ENCODE results near the gene NVL.
"Not testable (repeated sequence)": the region's sequence is repeated elsewhere in the genome, so short reads cannot be mapped to it uniquely, and the experiment has no call there.

The NVL gene

DNA sequence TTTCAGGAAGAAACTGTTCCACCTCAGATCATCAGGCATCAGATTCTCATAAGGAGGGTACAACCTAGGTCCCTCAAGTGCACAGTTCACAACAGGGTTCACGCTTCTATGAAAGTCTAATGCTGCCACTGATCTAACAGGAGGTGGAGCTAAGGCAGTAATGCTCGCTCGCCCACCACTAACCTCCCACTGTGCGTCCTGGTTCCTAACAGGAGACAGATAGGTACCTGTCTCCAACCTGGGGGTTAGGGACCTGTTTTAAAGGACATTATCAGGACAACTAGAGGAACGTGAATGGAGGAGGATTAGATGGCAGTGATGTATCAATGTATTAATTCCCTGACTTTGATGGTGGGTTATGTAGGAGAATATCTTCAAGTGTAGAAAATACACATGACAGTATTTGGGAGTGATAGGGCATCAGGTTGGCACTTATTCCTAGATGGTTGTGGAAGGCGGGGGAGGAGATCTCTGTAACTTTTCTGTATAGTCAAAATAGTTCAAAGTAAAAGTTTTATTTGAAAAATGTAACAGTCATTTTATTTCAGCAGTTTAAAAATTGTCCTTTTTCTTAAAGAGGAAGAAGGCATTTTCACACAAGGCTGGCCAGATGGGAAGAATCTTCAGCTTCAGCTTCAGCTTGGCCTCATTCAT, 103.0 kb downstream of the NVL start:
- no peak for DNase-seq

DNA sequence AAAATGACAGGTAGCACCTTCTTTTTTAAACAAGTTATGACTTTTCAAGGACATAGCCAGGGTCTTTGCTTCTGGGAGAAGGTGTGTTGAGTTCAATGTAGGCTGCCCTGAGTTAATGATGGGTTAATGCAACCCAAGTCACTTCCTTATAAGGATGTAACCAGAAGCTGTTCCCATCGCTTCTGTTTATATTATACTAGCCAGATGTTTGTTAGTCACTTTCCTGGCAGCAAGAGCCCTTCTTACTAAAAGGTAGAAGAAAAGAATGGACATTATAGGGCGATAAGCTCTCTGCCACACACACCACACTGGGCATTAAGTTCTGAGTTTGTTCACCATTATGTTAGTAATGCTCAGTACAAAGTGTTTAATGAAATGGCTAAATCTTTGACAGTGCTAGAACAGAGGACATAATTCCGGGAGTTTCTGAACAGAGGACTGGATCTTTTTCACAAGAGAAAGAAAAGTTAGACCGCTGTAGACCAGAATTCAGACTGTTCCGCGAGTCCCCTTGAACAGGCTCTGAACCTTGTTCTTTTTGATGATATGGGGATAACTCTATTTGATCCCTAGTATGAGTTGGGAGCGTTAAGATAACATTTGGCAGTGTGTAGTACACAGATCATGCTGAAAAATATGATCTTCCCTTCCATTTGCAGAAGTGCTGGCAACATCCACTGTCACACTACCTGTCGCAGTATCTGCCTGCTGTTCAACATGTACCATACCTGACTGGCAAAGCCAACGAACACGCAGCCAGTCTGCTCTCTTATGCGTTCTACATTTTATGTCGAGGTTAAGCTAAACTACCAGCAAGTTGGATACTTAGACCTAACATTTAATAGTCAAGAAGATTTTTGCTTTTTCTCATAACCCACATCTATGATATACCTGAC, 105.9 kb downstream of the NVL start:
- DNase-seq, result no peak

DNA sequence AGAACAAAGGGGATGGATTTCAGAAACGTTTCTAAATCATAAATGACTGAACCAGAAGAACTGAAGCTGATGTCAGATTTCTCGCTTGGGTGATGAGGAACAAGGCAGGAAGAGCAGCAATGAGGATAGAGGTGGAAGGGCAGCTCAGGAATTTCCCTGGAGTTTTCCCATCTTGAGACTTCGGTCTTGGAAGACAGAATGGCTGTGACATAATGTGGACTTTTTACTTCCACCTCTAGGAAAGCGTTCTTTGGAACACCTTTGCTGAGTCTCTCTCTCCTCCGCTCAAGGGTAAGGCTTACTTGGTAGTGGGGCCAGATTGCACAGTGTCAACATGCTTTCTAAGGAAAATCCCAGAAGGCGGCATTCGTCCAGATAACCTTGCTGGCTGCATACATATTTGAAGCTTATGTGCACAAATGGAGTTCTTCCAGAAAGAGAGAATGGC, 110.3 kb downstream of the NVL start:
- DNase-seq, result no peak

DNA sequence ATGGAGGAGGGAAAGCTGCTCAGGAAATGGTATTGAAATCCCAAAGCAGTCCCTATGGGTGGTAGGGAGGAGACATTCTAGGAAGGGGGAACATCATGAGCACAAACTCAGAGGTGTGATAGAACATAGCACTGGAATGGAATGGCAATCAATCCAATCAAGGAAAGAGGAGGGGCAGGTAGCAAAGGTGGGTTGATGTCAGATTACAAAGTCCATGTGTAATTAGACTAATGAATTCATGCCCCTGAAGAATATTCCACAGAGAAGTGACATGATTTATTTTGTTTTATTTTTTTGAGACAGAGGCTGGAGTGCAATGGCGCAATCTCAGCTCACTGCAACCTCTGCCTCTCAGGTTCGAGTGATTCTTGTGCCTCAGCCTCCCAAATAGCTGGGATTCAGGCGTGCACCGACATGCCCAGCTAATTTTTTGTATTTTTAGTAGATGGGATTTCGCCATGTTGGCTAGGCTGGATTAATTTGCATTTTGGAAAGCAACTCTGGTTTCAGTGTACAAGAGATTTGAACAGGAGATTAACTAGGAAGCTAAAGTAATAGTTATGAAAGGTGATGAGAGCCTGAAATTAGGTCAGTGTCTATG, 110.9 kb downstream of the NVL start:
- no peak for DNase-seq

DNA sequence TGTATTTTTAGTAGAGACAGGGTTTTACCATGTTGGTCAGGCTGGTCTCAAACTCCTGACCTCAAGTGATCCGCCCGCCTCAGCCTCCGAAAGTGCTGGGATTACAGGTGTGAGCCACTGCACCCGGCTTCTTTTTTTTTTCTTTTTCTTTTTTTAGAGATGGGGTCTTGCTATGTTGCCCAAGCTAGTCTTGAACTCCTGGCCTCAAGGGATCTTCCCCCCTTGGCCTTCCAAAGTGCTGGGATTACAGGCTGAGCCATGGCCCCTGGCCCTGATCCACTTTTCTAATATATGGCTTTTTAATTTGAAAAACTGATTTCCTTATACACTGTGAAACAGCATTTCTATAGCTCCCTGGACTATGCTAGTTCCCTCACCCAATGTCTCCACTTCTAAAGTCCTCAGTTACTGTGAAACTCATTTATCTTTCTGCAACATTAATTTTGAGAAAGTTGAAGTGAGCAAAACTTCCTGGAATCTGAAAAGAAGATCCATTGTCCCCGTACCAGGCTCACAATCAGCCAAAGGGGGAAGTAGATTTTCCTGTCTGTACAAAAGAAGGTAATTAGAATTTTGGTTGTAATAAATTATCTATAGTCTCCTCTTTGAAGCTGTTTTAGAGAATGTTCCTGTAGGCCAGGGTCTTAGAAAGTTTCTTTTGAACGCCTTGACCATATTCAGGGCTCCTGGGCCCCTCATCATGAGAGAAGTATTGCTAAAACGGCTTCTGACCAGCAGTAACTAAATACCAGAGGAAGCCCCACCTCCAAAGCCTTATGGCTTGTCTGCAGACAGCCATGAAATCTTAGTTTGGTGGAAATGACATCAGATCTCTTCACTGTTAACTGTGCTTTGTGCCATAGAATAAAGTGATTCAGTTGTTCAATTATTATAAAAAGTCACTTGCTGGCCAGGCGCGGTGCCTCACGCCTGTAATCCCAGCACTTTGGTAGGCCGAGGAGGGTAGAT, 112.0 kb downstream of the NVL start:
- DNase-seq, result no peak

DNA sequence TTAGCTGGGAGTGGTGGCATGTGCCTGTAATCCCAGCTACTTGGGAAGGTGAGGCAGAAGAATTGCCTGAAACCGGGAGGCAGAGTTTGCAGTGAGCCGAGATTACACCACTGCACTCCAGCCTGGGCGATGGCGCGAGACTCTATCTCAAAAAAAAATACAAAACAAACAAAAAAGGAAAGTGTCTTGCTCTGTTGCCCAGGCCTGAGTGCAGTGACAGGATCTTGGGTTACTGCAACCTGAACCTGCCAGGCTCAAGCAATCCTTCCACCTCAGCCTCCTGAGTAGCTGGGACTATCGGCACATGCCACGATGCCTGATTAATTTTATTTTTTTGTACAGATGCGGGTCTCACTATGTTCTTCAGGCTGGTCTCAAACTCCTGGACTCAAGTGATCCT, 113.6 kb downstream of the NVL start:
- DNase-seq, result no peak

DNA sequence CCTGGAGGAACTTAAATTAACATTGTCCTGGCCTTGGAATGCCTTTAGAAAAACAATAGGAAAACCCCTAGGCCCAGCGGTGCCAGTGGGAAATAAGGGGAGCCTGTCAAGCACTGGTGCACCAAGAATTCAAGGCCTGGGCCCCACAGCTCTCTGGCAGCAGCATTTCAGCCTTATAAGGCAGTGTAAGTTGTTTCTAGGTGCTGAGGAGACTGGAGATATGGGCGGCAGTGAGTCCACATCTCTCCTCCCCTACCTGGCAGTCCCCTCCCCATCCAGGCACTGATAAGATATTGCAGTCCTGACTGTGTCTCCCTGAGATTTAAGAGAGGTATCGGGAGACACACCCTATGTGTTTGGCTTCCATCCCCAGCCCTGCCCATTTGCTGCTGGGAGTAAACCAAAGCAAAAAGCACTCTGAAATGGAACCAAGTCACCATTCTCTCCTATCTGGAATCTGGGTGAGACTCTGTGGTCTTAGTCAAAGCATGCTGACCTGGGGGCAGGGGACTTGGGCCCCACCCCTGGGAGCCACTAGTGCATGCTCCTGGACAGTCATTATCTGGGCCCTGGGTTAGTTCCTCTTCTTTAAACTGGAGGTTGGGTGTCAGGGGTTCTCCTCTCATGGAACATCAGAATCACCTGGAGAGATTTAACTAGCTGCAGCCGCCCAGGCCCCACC, 116.4 kb downstream of the NVL start:
- DNase-seq, result no peak

DNA sequence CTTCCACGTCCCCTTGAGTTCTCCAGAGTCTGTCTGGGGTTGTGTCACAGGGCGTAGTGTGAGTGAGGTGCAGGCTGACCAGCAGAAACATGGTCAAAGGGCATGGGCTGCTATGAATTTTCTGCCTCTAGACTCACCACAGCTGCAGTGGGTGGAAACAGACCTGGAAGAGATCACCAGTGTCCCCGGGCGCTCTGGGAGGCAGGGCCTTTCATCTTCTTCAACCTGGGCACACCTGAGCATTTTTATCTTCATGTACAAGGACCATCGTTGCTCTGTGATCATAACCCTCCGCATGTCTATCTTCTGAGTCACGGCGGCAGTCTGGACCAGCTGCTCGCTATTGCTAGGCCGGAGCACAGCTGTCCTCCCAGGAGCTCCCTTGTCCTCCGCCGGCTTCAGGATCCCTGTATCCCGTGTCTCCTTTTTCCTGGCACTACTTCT, 117.3 kb downstream of the NVL start:
- no peak for DNase-seq

DNA sequence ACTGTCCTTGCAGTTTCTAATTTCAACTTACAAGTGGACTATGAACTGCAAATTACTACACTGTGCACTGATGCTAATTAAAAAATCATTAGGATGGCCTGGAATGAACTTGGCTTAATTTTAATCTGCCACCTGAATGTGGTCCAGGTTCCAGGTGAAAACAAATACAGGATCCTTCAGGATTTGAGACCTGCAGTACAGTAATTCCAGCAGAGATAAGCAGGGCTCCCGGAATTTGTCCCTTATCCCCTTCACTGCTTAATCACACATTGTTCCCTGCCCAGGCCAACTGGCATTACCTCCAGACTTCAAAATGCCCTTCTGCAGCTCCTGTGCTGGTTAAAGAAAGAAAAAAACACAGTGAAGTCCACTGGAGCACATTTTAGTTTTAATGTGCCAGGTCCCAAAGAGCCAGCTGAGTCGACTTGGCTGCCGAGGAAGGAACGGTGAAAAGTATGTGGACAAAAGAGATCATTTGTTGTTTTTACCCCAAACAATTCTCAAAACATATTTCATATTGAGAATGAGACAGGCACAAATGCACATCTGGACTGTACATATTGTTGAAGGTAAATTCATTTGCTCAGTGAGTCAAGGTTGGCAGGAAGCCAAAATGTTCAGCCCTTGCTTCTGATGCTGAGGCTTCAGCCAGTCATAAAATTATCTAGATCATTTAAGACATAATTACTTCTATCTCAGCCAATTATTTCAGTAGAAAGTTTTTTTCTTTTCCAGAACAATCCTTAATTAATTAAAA, 118.6 kb downstream of the NVL start:
- no peak for DNase-seq

DNA sequence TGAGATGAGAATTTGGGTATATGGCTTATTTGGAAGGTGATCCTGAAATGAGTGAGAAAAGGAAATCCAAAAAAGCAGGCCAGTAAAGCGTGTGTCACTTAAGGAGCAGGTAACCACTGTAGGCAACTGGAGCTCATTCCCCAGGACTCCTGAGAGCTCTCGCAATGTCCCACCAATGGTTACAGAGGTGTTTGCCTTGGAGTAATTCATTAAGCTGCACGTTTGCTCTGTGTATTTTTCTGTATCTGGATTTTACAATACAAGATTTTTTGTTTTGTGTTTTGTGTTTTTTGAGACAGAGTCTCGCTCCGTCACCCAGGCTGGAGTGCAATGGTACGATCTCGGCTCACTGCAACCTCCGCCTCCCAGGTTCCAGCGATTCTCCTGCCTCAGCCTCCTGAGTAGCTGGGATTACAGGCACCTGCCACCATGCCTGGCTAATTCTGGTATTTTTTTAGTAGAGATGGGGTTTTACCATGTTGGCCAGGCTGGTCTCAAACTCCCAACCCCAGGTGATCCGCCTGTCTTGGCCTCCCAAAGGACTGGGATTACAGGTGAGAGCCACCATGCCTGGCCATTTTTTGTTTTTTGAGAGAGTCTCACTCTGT, 123.9 kb downstream of the NVL start:
- not testable (repeated sequence) for DNase-seq

DNA sequence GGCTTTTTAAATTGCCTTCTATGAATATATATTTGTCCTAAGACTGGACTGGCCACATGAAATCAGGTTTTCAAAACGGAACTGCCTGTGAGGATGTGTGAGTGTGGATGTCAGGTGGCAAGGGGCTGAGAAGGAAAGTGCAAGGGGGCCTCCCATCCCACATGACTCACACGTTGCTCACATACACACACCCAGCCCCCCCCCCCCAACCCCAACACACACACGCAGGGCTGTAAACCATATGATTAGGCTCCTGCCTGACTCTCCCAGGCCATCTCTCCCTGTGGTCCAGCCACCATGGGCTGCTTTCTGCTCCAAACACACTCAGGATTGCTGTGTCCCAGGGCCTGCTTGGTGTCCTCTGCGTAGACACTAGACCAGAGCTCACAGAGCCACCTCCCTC, 124.5 kb downstream of the NVL start:
- no peak for DNase-seq

DNA sequence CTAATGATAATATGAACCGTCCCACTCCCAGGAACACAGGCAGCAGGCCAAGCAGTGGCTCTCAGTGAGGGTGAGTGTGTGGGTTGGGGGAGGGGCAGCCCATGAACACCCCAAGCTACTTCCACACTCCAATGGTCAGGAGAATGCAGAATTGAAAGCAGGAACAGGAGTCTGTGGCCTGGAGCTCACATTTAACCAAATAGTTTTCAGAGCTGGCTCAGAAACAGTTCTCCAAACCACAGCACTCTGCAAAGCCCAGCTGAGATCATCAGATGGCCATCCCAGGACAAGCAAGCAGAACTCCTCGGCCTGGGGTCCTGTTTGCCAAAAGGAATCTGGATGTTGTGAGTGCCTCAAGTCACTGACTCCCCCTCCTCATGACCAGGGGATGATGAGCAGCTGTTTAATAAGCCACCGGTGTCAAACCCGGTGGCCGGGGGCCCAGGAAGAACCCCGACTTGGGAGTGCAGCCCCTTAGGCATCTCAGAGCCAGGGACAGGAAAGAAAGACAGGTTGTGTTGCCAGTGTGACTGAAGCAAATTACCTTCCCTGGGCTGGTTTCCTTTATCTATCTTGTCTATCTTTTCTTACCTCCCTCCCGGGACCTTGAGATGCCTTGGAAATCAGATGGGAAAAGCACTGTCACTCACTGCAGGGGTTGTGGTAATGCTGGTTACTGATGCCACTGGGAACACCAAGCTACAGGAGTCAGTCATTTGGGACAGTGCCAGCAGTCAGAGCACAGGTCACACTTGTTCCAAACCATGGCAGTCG, 126.5 kb downstream of the NVL start:
- no peak for DNase-seq

DNA sequence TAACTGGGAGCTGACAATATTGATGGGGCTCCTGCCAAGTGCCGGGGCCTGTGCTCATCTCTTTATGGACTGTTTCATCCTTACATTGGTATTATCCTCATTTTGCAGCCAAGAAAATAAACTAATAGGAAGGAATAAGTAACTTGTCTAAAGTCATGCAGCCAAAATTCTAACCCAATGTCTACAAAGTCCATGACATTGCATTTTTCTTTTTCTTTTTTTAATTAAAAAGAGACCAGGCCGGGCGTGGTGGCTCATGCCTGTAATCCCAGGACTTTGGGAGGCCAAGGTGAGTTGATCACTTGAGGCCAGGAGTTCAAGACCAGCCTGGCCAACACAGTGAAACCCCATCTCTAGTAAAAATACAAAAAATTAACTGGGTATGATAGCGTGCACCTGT, 128.1 kb downstream of the NVL start:
- no peak for DNase-seq

DNA sequence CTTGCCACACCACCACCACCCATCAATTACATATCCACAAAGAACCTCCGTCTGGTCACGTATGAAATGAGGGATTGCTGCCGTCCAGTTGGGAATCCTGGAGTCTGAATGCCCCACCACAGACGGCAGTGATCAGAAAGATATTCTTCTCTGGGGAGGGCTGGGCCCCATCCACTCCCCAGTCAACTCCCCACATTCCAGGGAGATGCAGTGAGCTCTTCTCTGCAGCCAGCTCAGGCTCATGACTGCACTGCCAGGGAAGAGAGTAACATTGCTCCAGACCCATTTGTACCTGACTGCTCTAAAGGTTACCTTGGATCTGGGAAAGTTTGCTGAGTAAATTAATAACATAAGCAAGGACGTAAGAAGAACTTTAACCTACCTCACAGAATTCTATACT, 128.6 kb downstream of the NVL start:
- no peak for DNase-seq

DNA sequence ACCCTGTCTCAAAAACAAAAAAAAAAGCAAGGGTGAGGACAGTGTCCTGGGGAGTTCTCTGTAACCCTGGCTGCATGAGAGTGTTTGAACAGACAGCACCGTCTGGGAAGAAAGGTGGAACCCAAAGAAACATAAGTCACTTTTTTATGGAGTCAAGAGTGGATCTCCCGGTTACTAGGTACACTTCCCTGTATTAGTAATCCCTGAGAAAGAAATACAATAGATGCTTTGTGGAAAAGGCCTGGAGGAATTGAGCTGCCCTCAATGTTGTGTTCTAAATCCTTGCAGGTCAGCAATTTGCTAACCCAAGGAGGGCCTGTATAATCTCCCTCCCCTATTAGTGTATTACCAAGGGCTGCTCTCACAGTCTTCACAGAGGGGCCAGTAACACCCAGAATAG, 130.3 kb downstream of the NVL start:
- DNase-seq, result no peak

DNA sequence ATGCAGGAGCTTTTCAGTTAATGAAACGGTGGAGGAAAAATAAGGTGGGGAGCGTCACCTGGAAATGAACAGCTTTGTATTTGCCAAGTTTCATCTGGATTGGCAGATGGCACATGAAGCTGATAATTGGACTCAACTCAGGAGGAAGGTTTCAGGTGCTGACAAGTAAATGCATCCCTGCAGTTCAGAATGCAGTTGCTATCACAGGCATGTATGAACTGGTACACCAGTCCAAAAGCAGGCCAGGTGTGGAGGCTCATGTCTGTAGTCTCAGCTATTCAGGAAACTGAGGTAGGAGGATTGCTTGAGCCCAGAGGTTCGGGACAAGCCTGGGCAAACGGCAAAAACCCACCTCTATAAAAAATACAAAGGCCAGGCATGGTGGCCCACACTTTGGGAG, 131.4 kb downstream of the NVL start:
- no peak for DNase-seq

DNA sequence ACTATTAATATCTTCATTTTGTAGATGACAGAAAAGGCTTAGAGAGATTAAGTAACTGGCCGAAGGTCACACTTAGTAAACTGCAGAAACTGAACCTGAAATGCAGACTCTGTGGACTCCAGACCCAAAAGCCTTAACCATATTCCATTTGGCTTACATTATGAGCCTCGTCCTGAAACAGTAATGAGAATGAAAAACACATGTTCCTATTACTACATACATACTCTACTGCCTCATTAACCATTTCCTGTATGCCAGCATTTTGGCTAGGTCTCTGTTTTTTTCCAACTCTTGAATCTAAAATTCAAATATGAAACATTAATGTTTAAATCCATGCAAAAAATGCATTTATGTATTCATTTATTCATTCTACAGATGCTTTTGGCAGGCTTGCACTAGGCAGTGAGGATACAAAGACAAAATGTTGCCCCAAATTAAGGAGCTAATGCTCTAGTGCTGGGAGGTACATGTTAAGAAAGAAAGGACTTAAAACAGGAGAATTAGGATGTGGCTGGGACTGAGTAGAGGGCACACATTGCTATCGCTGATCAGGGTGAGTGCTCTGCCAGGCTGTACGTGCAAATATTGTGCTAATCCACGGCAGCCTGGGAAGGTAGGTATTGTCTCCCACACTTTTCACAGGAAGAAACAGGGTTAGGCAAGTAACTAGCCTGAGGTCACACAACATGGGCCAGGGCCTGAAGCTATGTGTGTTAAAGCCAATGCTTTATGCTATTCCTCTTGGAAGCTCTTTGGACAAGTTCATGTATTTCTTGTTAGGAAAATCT, 133.0 kb downstream of the NVL start:
- no peak for DNase-seq

DNA sequence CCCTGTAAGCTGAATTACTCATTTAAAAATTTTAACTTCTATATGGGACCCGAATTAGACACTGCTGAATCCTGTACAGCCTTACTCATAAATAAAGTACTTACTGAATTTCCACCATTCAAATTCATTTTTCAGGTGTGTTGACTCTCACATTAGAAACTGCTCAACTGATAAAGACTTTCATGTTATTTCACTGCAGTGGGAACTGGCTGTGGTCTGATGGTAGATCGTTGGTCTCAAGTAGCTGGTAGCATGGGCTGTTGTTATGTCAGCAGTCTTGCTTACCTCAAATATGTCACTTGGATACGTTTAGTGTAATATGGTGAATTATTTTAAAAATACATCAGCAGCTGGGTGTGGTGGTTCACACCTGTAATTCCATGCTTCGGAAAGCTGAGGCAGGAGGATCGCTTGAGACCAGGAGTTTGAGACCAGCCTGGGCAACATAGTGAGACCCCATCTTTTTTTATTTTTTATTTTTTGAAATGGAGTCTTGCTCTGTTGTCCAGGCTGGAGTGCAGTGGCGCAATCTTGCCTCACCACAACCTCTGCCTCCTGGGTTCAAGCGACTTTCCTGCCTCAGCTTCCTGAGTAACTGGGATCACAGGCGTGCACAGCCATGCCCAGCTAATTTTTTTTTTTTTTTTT, 136.5 kb downstream of the NVL start:
- no peak for DNase-seq

All from T-helper 9 cell (primary cell).